ENCODE measurements around the gene MED4.
A peak's percentile ranks its signal among the peaks of the same experiment; 100 is the strongest.

MED4 gene

GRCh38 chr13:48094781-48095502 is at the start of gene MED4:
MED4 (minus strand) TSS chr13:48095104; CDS start chr13:48095078, 26 bp downstream.
- peak; percentile 99 for DNase-seq
- Mint-ChIP-seq H3K4me1 (ENCODE audit: low read depth) (peaks cover 36% of the 10 kb centered on the region), H3K27me3 (peaks cover 2% of the 10 kb centered on the region), H3K36me3 (ENCODE audit: low read depth) (peaks cover 35% of the 10 kb centered on the region), H3K9me3 (peaks cover 2% of the 10 kb centered on the region), H3K4me3 (peak within 1 kb of the TSS; percentile 99), H3K27ac (peak within 1 kb of the TSS; percentile 97)

GRCh38 chr13:48144413-48145035 is 49.6 kb upstream of the MED4 start:
- Mint-ChIP-seq H3K9me3 (no peaks in the 10 kb centered on the region), H3K27me3 (no peaks in the 10 kb centered on the region), H3K36me3 (ENCODE audit: low read depth) (no peaks in the 10 kb centered on the region), H3K4me3 (no peak overlapping the region), H3K4me1 (ENCODE audit: low read depth) (peaks cover 28% of the 10 kb centered on the region), H3K27ac (peak overlapping the region; percentile 5)
- no peak for DNase-seq

- Mint-ChIP-seq H3K27me3 (no peaks in the 10 kb centered on the region), H3K4me1 (ENCODE audit: low read depth) (peaks cover 34% of the 10 kb centered on the region), H3K36me3 (ENCODE audit: low read depth) (no peaks in the 10 kb centered on the region), H3K27ac (no peak overlapping the region), H3K4me3 (no peak overlapping the region), H3K9me3 (no peaks in the 10 kb centered on the region)
- no peak for DNase-seq
Measured at GRCh38 chr13:48142436-48142835, 47.5 kb upstream of the MED4 start.

DNA sequence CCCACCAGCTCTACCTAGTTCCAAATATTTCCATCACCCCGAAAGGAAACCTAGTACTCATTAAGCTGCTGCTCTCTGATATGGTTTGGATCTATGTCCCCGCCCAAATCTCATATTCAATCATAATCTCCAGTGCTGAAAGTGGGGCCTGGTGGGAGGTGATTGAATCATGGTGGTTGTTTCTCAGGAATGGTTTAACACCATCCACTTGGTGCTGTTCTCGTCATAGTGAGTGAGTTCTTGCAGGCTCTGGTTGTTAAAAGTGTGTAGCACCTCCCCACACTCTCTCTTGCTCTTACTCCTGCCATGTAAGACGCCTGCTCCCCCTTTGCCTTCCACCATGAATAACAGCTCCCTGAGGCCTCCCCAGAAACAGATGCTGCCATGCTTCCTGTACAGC is 43.4 kb upstream of the MED4 start:
- DNase-seq = no peak
- H3K27ac Mint-ChIP-seq = peak overlapping the region; percentile 74
- H3K4me3 Mint-ChIP-seq = no peak overlapping the region
- peaks cover 19% of the 10 kb centered on the region for H3K4me1 Mint-ChIP-seq (ENCODE audit: low read depth)
- no peaks in the 10 kb centered on the region for H3K36me3 Mint-ChIP-seq (ENCODE audit: low read depth)
- H3K27me3 Mint-ChIP-seq = no peaks in the 10 kb centered on the region
- no peaks in the 10 kb centered on the region for H3K9me3 Mint-ChIP-seq

DNA sequence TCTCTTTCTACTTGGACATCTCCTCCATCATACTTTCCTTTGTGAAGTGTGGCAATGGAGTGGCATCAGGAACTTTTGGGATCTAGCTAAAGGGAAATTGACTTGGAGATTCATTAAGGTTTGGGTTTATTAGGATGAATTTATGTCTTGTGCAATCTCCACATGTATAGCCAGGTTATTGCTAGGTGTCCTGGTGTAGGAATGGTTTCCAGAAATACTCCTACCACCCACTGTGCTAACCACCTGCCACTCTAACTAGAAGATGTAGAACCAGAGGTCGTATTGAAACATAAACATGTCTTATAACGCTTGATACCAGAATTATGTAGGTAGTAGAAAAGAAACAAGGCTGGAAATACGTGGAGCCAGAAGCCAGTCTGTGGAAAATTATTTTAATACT is 38.1 kb upstream of the MED4 start:
- Mint-ChIP-seq H3K9me3 (no peaks in the 10 kb centered on the region), H3K27me3 (no peaks in the 10 kb centered on the region), H3K36me3 (ENCODE audit: low read depth) (no peaks in the 10 kb centered on the region), H3K27ac (no peak overlapping the region), H3K4me1 (ENCODE audit: low read depth) (peaks cover 20% of the 10 kb centered on the region), H3K4me3 (no peak overlapping the region)
- no peak for DNase-seq

DNA sequence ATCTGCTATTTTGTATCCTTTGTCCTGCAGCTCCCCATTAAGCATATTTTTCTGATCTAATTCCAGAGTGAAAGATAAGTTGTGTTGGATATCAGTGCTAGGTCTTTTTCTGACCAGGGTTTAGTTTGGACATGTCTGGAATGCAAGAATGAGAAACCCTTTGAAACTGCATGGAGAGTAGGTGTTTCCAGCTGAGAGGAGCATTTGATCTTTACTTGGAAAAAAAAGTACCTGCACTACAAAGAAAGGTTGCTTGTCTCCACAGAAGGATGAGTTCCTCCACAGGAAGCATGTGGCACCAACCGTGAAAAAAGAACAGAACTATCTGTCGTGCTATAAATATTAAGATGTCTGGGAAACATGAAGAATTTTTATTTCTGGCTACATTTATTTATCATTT is 36.6 kb upstream of the MED4 start:
- H3K4me3 Mint-ChIP-seq = no peak overlapping the region
- H3K27ac Mint-ChIP-seq = no peak overlapping the region
- no peaks in the 10 kb centered on the region for H3K27me3 Mint-ChIP-seq
- H3K36me3 Mint-ChIP-seq (ENCODE audit: low read depth) = no peaks in the 10 kb centered on the region
- no peaks in the 10 kb centered on the region for H3K9me3 Mint-ChIP-seq
- peaks cover 27% of the 10 kb centered on the region for H3K4me1 Mint-ChIP-seq (ENCODE audit: low read depth)
- DNase-seq = no peak

DNA sequence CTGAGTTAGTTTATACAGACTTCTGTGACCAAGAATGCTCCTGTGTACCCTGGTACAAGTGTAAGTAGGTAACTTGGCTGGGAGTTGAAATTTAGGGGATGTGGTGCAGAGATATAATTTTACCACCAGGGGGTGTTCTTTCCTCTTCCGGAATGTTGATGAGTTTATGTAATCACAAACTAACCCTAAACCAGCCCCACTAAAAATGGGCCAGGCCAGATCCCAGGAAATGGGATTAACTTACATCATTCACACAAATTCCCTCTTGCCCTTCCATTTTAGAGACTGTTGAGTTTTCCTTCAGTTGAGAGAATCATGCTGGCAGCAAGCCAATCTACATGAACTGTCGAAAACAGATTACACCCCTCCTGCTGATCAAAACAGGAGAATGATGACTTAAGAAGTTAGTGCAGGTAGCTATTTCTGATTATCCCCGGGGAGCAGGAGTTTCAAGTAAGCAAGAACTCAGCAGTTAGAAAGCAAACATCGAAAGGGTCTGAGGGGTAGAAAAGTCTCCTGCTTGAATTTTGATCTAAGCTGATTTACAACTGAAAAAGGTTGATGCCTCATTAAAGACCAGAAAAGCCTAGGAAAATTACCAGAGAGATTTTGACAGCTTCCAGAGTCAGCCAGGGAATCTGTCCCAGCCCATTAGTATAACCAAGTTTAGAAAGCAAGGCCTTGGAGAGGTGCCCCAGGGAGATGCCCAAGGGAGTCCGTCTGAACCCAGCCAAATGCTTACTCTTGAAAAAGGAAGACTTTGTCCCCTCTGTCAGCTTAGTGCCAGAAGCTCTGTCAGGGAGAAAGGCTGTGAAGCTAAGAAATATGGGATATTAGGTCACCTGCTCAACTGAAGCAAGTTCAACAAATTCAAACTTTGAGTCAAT is 32.3 kb upstream of the MED4 start:
- no peaks in the 10 kb centered on the region for H3K36me3 Mint-ChIP-seq (ENCODE audit: low read depth)
- peaks cover 27% of the 10 kb centered on the region for H3K4me1 Mint-ChIP-seq (ENCODE audit: low read depth)
- H3K9me3 Mint-ChIP-seq = no peaks in the 10 kb centered on the region
- DNase-seq = peak; percentile 36
- no peak overlapping the region for H3K27ac Mint-ChIP-seq
- no peaks in the 10 kb centered on the region for H3K27me3 Mint-ChIP-seq
- H3K4me3 Mint-ChIP-seq = no peak overlapping the region

DNA sequence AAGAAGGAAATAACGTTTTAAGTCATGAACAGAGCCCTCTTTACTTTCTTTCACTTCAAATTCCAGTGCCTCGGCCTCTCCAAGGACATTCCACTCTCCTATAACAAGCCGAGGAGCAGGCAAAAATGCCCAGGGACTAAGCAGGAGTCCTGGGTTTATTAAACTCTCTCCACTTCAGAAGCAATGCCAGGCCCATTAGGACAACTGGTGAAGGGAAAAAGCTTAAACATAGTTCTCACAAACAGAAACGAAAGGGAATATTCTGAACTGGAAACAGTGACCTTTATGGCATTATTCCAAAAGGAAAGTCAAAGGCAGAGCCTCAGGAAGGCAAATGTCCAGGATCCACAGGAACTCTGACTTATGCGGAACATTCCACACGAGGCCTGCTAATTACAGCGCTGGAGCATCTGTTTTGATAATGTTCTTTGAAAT is 30.9 kb upstream of the MED4 start:
- Mint-ChIP-seq H3K27me3 (no peaks in the 10 kb centered on the region), H3K9me3 (no peaks in the 10 kb centered on the region), H3K4me1 (ENCODE audit: low read depth) (peaks cover 24% of the 10 kb centered on the region), H3K27ac (no peak overlapping the region), H3K4me3 (no peak overlapping the region), H3K36me3 (ENCODE audit: low read depth) (no peaks in the 10 kb centered on the region)
- no peak for DNase-seq

DNA sequence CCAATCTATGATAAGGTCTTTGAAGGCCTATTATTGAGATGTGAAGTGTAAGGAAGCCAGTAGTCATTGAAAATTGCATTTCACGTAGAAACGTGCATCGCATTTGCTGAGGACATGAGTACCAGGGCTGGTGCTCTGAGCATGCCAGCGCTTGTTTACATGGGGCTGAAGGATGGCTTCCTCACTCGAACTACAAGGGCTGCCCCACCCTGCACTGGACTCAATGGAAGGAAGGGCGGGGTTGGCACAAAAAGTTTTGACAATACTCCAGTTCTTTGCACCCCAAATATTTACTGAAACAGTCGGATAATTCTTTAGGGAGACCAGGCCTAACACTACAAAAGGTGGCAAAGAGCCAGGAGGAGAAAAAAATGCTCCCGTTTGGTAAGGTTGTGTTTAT is 28.9 kb upstream of the MED4 start:
- Mint-ChIP-seq H3K27me3 (no peaks in the 10 kb centered on the region), H3K4me3 (no peak overlapping the region), H3K27ac (no peak overlapping the region), H3K4me1 (ENCODE audit: low read depth) (peaks cover 14% of the 10 kb centered on the region), H3K9me3 (no peaks in the 10 kb centered on the region), H3K36me3 (ENCODE audit: low read depth) (no peaks in the 10 kb centered on the region)
- DNase-seq = no peak

GRCh38 chr13:48121733-48122132 is 26.8 kb upstream of the MED4 start:
- Mint-ChIP-seq H3K27me3 (no peaks in the 10 kb centered on the region), H3K4me1 (ENCODE audit: low read depth) (peaks cover 2% of the 10 kb centered on the region), H3K9me3 (no peaks in the 10 kb centered on the region), H3K27ac (no peak overlapping the region), H3K4me3 (no peak overlapping the region), H3K36me3 (ENCODE audit: low read depth) (no peaks in the 10 kb centered on the region)
- no peak for DNase-seq

DNA sequence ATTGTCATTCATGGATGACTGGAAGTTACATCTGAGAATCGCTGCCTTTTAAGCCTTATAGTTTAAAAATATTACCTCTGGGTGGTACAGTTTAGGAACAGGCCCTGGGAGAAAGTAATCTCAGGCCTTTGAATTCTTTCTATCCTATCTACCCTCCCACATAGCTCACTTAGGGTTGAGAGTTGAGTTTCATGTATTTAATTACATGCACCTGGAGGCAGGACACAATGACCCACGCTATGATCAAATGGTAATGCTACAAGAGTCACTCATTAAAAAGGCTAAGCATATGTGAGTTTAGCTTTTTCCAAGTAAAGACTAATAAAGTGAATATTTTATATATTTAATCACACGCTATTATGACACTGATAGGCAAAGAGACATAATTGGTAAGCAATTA is 25.3 kb upstream of the MED4 start:
- H3K27me3 Mint-ChIP-seq = no peaks in the 10 kb centered on the region
- no peak overlapping the region for H3K4me3 Mint-ChIP-seq
- H3K36me3 Mint-ChIP-seq (ENCODE audit: low read depth) = no peaks in the 10 kb centered on the region
- H3K9me3 Mint-ChIP-seq = no peaks in the 10 kb centered on the region
- H3K27ac Mint-ChIP-seq = no peak overlapping the region
- DNase-seq = no peak
- H3K4me1 Mint-ChIP-seq (ENCODE audit: low read depth) = no peaks in the 10 kb centered on the region

DNA sequence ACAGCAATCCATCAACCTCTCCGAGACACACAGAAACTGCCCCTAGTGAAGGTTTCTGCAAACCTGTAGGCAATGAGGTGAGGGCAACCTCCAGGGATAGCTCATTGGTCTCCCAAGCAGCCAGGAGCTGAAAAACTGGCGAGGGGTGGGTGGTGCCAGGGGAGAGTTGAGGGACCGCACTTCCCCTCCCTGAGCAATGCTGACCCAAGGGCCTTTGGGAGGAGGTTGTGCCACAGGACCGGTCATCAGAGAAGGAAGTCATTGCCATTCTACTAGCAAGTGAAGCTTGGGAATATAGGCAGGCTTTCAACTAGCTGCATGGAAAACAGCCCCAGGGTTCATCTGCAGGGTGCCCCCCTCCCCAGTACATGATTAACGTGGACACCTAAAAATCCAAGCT is 23.1 kb upstream of the MED4 start:
- H3K4me1 Mint-ChIP-seq (ENCODE audit: low read depth) = peaks cover 4% of the 10 kb centered on the region
- peaks cover 4% of the 10 kb centered on the region for H3K27me3 Mint-ChIP-seq
- H3K9me3 Mint-ChIP-seq = no peaks in the 10 kb centered on the region
- H3K4me3 Mint-ChIP-seq = no peak overlapping the region
- H3K27ac Mint-ChIP-seq = no peak overlapping the region
- no peaks in the 10 kb centered on the region for H3K36me3 Mint-ChIP-seq (ENCODE audit: low read depth)
- no peak for DNase-seq

DNA sequence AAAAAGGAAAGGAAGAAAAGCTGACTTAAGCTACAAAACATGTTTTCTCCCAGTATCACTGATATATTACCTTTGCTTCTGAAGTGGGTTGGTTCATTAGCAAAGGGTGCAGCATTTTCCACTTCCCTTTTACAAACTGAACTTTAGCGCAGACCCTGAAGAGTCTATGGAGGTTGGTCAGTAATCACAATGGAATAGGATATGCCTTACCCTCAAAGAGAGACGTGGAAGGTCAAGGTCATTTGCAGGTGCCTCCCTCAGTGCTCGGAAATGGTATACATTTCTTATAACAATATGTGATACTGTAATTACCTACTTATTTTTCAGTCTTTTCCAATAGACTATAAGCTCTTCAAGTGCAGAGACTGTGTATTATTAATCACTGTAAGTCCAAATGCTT is 21.9 kb upstream of the MED4 start:
- DNase-seq = no peak
- peaks cover 4% of the 10 kb centered on the region for H3K27me3 Mint-ChIP-seq
- H3K27ac Mint-ChIP-seq = no peak overlapping the region
- H3K4me1 Mint-ChIP-seq (ENCODE audit: low read depth) = peaks cover 7% of the 10 kb centered on the region
- no peaks in the 10 kb centered on the region for H3K36me3 Mint-ChIP-seq (ENCODE audit: low read depth)
- H3K9me3 Mint-ChIP-seq = no peaks in the 10 kb centered on the region
- H3K4me3 Mint-ChIP-seq = no peak overlapping the region

DNA sequence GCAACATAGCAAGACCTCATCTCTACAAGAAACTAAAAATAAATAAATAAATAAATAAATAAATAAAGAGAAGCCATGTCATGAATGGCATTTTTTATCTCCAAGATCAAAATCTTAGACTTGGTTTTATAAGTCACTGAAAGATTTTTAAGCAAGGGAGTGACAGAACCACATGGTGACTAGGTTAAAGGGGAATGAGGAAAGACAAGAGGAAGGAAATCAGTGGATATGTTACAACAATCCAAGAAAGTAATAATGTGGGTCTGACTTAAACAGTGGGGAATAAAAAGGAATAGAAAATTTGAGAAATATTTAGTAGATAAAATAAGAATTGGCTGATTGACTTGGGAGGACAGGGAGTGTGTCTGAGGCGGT is 18.8 kb upstream of the MED4 start:
- Mint-ChIP-seq H3K27me3 (peaks cover 4% of the 10 kb centered on the region), H3K4me1 (ENCODE audit: low read depth) (peaks cover 7% of the 10 kb centered on the region), H3K36me3 (ENCODE audit: low read depth) (no peaks in the 10 kb centered on the region), H3K4me3 (no peak overlapping the region), H3K27ac (no peak overlapping the region), H3K9me3 (no peaks in the 10 kb centered on the region)
- DNase-seq = no peak
